ENCODE measurements around the gene LRRC8E.

LRRC8E gene

GRCh38 chr19:7879111-7879807 is 9.1 kb upstream of the LRRC8E start:
- TF ChIP-seq GATA2 (IDR thresholded peaks at IDR 0.05; ENCODE audit: low read depth, low read length) (no peak), GATA3 (IDR thresholded peaks at IDR 0.05; ENCODE audit: low read depth, low read length) (no peak)

- TF ChIP-seq GATA2 (IDR thresholded peaks at IDR 0.05; ENCODE audit: low read depth, low read length) = no peak
- TF ChIP-seq GATA3 (IDR thresholded peaks at IDR 0.05; ENCODE audit: low read depth, low read length) = no peak
Measured at GRCh38 chr19:7879836-7880235, 8.5 kb upstream of the LRRC8E start.

DNA sequence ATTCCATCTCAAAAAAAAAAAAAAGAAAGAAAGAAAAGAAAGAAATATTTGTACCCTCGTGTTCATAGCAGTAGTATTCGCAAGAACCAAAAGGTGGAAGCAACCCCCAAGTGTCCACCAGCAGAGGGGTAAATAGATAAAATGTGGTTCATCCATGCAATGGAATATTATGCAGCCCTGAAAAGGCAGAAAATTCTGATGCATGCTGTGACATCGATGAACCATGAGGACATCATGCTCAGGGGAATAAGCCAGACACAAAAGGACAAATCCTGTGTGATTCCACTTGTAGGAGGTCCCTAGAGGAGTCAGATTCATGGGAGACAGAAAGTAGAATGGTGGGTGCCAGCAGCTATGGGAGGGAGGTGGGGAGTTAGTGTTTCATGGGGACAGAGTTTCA is 6.4 kb upstream of the LRRC8E start:
- TF ChIP-seq GATA3 (IDR thresholded peaks at IDR 0.05; ENCODE audit: low read depth, low read length) (no peak), GATA2 (IDR thresholded peaks at IDR 0.05; ENCODE audit: low read depth, low read length) (no peak)

GRCh38 chr19:7883105-7883504 is 5.2 kb upstream of the LRRC8E start:
- TF ChIP-seq GATA2 (IDR thresholded peaks at IDR 0.05; ENCODE audit: low read depth, low read length) (no peak), GATA3 (IDR thresholded peaks at IDR 0.05; ENCODE audit: low read depth, low read length) (no peak)

- TF ChIP-seq GATA3 (IDR thresholded peaks at IDR 0.05; ENCODE audit: low read depth, low read length) (no peak), GATA2 (IDR thresholded peaks at IDR 0.05; ENCODE audit: low read depth, low read length) (no peak)
Measured at GRCh38 chr19:7883796-7884570, 4.3 kb upstream of the LRRC8E start.

- no peak for TF ChIP-seq GATA3 (IDR thresholded peaks at IDR 0.05; ENCODE audit: low read depth, low read length)
- TF ChIP-seq GATA2 (IDR thresholded peaks at IDR 0.05; ENCODE audit: low read depth, low read length) = no peak
Measured at GRCh38 chr19:7885818-7886217, 2.5 kb upstream of the LRRC8E start.

- no peak for TF ChIP-seq GATA2 (IDR thresholded peaks at IDR 0.05; ENCODE audit: low read depth, low read length)
Measured at GRCh38 chr19:7887408-7888144, 734 bp upstream of the LRRC8E start.

- TF ChIP-seq GATA3 (IDR thresholded peaks at IDR 0.05; ENCODE audit: low read depth, low read length) = no peak
- TF ChIP-seq GATA2 (IDR thresholded peaks at IDR 0.05; ENCODE audit: low read depth, low read length) = no peak
Measured at GRCh38 chr19:7888826-7889217, 512 bp downstream of the LRRC8E start.

- TF ChIP-seq GATA3 (IDR thresholded peaks at IDR 0.05; ENCODE audit: low read depth, low read length) (no peak), GATA2 (IDR thresholded peaks at IDR 0.05; ENCODE audit: low read depth, low read length) (no peak)
Measured at GRCh38 chr19:7894612-7895309, 6.5 kb downstream of the LRRC8E start.

DNA sequence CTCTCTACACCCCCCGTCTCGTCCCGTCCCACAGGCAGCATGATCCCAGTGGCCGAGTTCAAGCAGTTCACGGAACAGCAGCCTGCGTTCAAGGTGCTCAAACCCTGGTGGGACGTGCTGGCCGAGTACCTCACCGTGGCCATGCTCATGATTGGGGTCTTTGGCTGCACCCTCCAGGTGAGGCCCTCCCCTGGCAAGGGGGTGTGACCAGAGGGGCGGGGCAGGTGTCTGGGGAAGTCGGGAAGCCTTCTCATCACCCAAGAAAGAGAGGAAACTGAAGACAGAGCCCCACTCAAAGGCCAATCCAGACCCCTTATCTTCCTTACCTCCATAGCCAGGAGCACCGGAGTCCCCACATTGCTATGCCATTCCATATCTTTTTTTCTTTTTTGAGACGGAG is 7.3 kb downstream of the LRRC8E start:
- TF ChIP-seq GATA2 (IDR thresholded peaks at IDR 0.05; ENCODE audit: low read depth, low read length) = no peak
- no peak for TF ChIP-seq GATA3 (IDR thresholded peaks at IDR 0.05; ENCODE audit: low read depth, low read length)

DNA sequence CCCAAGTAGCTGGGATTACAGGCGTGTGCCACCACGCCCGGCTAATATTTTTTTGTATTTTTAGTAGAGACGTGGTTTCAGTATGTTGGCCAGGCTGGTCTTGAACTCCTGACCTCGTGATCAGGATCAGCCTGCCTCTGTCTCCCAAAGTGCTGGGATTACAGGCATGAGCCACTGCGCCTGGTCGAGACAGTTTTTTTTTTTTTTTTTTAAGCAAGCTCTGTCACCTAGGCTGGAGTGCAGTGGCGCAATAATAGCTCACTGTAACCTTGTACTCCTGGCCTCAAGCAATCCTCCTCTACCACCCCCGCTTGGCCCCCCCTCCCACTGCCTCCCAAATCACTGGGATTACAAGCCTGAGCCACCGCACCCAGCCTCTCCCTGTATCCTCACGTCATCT is 9.0 kb downstream of the LRRC8E start:
- no peak for TF ChIP-seq GATA2 (IDR thresholded peaks at IDR 0.05; ENCODE audit: low read depth, low read length)
- no peak for TF ChIP-seq GATA3 (IDR thresholded peaks at IDR 0.05; ENCODE audit: low read depth, low read length)

DNA sequence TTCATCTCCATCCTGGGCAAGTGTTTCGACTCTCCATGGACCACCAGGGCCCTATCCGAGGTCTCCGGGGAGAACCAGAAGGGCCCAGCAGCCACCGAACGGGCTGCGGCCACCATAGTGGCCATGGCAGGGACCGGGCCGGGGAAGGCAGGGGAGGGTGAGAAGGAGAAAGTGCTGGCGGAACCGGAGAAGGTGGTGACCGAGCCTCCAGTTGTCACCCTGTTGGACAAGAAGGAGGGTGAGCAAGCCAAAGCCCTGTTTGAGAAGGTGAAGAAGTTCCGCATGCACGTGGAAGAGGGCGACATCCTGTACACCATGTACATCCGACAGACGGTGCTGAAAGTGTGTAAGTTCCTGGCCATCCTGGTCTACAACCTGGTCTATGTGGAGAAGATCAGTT is 10.7 kb downstream of the LRRC8E start:
- no peak for TF ChIP-seq GATA2 (IDR thresholded peaks at IDR 0.05; ENCODE audit: low read depth, low read length)
- no peak for TF ChIP-seq GATA3 (IDR thresholded peaks at IDR 0.05; ENCODE audit: low read depth, low read length)

DNA sequence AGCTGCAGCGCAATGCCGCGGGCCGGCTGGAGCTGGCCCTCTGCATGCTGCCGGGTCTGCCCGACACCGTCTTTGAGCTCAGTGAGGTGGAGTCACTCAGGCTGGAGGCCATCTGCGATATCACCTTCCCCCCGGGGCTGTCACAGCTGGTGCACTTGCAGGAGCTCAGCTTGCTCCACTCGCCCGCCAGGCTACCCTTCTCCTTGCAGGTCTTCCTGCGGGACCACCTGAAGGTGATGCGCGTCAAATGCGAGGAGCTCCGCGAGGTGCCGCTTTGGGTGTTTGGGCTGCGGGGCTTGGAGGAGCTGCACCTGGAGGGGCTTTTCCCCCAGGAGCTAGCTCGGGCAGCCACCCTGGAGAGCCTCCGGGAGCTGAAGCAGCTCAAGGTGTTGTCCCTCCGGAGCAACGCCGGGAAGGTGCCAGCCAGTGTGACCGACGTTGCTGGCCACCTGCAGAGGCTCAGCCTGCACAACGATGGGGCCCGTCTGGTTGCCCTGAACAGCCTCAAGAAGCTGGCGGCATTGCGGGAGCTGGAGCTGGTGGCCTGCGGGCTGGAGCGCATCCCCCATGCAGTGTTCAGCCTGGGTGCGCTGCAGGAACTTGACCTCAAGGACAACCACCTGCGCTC is 11.6 kb downstream of the LRRC8E start:
- no peak for TF ChIP-seq GATA3 (IDR thresholded peaks at IDR 0.05; ENCODE audit: low read depth, low read length)
- no peak for TF ChIP-seq GATA2 (IDR thresholded peaks at IDR 0.05; ENCODE audit: low read depth, low read length)
